Measurements from ENCODE around the gene RAB31.
"Not testable (repeated sequence)": the region's sequence is repeated elsewhere in the genome, so short reads cannot be mapped to it uniquely, and the experiment has no call there.

Gene RAB31, protein sequence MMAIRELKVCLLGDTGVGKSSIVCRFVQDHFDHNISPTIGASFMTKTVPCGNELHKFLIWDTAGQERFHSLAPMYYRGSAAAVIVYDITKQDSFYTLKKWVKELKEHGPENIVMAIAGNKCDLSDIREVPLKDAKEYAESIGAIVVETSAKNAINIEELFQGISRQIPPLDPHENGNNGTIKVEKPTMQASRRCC

DNA sequence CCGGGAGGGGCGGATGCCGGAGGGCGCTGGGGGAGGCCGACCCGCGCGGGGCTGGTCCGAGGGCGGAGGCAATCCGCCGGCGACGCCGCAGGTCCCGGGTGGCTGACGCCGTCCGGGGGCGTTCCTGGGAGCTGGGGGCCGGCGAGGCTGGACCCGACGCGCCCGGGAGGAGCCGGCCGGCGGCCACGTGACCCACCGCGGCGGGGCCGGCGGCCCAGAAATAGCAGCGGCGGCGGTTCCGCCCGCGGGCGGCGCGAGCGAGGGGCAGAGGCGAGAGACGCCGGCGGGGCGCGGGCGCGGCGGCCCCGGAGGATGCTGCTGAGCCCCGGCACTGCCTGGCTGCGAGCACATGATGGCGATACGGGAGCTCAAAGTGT is at the start of gene RAB31:
TSS of gene RAB31 (plus strand) at position 245 of the 377 bp plus-strand sequence. CDS start at position 350, 105 bp downstream.
- DNase-seq = peak; percentile 88

DNA sequence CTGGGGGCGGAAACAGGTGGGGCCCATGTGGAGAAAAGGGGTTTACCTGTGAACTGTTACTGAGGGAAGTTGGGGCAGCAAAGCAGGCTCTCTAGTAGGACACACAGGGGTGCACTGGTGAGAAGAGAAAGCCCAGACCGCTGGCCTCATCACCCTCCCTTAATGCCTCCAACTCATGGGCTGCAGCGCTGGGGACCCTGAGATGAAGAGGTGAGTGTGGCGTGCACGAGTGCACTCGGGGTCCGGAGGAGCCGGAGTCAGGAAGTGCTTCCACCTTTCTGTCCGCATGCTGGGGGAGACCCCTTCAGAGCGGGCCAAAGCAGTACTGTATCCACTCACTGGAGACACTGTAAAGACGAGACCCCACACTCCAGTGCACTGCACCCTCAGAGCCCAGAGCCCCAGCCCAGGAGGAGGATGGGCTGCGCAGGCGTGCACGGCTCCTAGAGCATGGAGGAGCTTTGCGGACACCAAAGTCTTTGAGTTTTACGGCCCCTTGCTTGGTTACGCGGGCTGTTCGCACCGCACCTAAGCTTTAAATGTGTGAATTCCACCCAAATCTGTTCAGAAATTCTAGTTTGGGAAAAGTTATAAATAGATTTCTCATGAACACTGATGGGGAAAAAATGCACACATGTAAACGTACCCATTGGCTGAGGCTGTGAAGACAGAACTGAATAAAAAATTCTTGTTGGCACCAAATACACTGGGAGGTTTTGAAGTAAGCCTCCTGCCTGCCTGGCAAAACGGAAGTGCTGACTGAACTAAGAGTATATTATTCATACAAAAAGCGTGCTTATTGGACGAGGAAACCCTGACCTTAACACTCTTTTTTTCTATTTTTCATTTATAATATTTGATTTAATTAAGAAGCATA is 48.4 kb upstream of the RAB31 start:
- no peak for DNase-seq

DNA sequence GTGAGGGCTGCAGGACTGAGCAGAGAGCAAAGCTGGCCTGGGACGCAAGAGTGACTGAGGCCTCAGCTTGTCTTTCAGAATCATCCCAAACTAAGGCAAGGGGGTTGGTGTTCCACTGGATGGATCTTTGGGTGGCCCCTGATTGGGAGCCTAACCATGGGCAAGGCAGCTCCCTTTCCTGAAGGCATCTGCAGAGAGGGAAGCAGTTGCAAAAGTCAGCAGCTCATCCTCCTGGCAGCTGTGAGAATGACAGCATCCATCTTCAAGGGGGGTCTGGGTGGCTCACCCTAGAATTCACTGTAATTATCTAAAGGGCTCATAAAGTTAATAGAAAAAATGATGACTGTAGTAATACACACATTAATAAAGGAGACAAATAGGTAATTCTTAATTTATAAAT is 46.5 kb upstream of the RAB31 start:
- no peak for DNase-seq

DNA sequence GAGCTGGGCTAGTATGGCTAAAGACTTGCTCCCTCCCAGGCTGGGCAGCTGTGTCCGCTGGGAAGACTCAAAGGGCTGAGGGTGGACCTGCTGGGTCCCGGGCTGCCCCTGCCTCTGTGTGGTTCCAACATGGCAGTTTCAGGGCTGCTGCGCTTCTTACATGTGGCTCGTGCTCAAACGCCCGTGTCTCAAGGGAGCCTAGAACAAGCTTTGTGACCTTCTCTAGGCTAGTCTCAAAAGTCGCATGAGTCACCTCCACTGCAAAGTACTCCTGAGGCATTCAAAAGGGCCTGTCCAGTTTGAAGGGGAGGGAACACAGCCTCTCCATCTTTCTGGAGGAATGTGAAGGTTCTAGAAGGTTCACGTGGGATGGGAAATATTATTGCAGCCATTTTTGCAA is 44.7 kb upstream of the RAB31 start:
- DNase-seq = no peak

DNA sequence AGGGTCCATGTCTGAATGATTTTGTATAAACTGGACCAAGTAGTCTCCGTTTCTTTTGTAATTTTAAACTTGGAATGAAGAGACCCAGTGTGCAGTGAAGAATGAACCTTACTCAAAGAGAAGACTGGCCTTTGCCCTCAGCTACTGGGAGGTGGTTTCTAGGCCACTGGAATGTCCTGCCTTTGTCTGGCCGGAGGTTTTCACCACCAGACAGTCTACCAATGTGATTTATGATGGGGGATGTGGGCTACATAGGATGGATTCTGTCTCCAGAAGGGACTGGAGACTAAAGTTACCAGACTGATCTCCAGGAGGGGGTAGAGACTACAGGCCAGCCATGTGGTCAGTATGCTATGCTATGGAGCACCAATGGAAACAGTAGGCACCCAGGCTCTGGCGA is 42.8 kb upstream of the RAB31 start:
- no peak for DNase-seq

DNA sequence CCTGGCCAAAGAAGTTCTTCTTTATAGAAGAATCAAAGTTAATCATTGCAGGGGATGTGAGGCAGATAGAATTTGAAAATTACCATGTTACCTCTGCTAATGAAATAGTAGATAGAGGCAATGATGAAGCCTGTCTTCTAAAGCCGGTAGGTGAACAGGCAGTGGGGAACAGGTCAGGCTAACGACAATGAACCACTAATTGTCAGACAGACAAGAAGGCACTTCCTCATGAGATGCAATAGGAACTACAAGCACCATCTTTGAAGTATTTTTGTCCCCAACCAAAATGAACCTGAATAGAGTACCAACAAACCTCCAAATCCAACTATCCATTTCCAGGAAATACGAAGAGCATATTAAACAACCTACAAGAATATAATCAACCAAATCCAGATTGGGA is 41.6 kb upstream of the RAB31 start:
- no peak for DNase-seq

DNA sequence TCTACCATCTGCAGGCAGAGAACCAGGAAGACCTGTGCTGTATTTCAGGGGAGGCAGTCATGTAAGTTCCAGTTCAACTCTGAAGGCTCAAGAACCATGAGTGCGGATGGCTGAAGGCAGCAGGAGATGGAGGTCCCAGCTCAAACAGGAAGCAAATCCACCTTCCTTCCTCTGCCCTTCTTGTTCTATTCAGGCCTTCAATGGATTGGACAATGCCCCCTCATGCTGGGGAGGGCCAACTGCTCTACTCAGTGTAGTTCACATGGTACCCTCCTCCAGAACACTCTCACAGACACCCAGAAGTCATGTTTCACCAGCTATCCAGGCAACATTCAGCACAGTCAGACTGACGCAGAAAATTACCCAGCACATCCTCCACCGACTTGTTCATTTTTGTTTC is 39.1 kb upstream of the RAB31 start:
- DNase-seq = peak; percentile 12

DNA sequence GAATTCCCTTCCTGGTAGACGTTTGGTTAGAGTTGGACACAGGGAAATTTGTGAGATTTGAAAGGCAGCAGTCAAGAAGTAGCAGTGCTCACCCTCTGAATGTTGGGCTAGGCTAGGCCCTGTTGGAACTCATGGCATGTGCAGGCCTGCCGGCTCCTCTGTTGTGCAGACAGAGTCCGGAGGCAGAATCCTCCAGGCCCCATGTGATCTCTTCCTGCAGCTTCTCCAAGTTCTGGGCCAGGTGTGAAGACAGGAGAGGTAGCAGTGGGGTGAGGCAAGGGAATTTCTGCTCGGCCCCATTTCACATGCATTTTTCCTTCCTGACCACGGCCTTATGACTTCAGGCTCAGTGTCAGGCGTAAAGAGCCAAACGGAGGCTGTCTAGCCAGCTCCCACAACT is 36.9 kb upstream of the RAB31 start:
- DNase-seq = no peak

DNA sequence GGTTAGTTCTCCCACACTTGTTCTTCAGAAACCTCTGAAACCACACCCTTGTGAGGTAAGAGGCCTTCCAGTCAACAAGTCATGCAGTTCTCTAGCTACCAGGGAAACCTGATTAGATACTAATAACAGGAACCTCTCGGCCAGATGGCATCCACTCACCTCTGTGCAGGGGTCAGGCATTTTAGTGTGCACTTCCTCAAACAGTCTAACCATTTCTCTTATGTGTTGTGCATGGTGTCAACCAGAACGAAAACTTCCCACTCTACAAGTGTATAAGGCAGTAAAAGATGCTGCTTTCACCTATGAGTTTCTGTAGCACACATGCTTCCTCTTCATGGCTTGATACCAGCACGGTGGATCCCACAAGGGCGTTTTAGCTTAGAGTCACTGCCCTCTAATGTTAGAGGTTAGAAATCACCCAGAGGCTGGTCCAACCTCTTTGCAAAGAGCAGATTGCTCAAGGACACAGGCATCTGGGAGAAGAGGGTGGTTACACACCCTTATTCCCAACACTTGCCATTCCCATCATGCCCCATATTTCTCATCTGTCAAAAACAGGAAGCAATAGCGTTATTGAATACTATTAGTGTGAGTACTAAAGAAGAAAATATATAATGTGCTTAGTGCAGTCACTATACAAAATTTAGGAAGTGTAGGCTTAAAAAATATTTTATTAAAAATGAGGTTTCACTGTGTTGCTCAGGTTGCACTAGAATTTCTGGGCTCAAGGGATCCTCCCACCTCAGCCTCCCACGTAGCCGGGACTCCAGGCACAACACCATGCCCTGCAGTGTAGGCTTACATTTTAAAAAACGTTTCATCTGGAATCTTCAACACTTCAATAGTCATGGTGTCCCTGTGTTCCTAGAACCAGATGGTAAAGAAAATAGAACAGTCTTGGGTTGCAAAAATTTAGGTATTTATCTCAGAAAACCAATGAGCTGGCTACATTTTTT is 34.5 kb upstream of the RAB31 start:
- no peak for DNase-seq

DNA sequence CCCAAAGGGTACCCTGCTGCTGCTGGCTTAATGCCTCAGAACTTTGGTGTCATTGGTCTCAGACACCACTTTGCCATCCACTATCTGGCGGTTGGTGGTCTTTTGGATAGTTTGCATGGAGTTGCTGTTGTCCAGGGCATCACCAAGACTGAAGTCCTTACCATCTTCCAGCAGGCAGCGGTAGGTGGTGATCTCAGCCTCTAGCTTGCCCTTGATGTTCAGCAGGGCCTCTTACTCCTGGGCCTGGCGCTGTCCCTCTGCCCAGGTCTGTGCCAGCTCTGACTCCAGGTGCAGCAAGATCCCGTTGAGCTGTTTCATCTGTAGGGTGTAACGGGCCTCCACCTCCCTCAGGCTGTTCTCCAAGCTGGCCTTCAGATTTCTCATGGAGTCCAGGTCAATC is 29.9 kb upstream of the RAB31 start:
- not testable (repeated sequence) for DNase-seq

DNA sequence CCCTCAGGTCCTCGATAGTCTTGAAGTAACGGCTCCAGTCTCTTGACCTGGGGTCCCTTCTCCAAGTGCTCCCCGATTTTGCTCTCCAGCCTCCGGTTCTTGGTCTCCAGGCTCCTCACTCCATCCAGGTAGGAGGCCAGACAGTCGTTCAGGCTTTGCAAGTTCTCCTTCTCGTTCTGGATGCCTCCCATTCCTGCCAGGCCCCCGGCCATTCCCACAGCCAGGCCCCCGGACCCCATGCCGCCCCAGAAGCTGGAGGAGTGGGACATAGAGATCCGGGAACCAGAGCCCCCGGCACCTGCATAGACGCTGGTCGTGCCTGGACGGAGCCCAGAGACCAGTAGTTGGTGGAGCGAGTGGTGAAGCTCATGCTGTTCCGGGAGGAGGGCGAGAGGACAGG is 29.0 kb upstream of the RAB31 start:
- no peak for DNase-seq

DNA sequence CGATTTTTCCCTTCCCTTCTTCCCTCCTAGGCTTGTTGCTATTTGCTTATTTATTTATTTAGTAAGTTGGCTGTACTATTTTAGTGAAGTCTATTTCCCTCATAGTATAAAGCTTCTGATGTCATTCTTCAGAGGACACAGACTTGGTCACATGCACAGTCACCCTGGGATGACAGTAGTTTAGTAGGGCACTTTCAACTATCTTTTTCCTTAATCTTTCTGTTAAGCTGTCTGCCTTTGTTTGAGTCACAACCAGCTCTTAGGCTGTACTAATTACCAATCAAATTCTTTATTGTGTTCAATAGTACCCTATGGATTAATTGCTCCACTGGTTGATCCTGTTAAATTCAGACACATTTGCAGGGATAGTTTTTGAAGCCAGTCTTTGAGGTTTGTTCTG is 26.9 kb upstream of the RAB31 start:
- no peak for DNase-seq

DNA sequence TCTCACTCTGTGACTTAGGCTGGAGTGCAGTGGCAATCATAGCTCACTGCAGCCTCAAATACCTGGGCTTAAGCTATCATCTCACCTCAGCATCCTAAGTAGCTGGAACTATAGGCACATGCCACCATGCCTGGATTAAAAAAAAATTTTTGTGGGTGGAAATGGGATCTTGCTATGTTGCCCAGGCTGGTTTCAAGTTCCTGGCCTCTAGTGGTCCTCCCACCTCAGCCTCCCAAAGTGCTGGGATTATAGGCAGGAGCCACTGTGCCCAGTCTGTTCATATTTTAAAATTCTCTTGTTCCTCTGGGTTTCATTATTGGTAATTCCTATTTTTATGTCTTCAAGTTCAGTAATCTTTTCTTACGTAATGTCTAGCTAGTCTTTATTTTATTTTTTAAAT is 25.5 kb upstream of the RAB31 start:
- DNase-seq = no peak

DNA sequence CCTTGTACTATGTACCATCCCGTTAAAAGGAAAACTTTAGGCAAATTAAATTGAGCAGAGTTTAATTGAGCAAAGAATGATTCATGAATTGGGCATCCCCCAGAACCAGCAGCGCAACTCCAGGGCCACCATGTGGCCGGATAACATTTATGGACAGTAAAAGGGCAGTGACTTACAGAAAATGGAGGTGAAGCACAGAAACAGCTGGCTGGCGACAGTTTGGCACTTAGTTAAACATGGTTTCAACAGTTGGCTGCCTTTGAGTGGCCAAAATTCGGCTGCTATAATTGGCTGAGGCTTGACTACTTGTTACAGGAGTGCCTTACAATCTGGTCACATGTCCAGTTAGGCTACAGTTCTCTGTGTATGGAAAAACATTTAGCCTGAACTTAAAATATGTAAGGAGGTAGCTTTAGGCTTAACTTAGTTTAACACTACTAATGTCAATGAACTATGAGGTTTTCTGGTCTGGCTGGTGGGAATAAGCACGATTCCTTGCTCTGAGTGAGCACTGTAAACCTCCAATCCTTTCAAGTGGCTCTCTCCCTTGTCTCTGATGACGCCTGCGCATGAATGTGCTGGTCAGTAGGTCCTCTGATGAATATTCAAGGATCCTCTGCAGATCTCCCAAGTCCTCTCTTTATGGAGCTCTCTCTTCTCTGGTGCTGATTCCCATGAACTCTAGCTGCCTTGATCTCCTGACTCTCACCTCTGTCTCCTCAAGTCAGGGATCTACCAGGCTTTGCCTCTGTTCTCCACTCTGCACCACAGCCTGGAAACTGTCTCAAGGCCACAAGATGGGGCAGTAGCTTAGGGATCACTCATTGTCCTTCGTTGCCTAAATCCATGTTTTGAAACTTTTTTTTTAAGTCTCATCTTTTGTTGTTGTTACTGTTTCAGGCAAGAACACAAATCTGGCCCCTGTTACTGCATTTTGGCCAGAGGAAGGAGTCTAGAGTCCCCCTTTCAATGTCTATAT is 24.4 kb upstream of the RAB31 start:
- DNase-seq = no peak

DNA sequence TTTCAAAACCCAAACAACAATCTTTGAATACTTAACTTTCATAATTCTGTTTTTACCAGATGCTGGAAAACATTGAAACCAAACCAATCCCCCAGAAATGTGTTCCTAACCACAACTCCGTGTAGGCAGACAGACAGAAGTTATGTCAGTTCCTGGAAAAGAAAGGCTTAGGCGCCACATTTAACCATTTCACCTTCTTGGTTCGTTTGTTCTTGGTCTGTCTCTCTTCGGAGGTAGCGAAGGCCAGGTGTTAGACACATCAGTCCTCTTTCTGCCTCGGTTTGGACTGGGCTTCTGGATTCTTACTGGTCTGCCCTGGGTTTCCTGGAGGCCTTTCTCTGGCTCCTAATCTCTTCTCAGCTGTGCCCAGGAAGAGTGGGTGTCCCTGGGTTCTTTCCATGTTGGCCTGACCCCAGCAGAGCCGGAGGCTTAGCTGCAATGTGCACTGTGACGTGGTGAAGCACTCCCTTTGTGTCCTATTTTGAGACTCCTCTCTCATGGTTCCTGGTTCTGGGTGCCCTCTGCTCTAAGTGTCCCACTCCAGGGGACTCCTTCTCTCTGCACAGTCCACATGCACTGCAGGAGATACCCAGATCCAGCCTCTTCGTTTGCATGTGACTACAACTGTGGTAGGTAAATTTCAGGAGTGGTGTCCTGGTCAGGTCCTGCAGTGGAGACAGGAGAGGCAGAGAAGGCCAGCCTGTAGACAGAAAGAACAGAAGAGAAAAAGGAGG is 23.1 kb upstream of the RAB31 start:
- peak; percentile 59 for DNase-seq

DNA sequence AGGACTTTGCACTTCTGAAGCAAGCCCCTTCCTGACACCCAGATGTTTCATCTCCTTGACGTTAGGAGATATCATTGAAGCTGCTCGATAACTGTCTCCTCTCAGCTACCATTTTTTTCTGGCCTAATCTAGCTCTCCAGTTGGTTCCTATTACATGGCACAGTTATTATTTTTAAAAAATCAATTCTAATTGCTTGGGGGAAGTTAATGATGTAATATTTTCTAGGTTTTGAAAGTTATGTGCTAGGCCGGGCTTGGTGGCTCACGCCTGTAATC is 22.5 kb upstream of the RAB31 start:
- no peak for DNase-seq

DNA sequence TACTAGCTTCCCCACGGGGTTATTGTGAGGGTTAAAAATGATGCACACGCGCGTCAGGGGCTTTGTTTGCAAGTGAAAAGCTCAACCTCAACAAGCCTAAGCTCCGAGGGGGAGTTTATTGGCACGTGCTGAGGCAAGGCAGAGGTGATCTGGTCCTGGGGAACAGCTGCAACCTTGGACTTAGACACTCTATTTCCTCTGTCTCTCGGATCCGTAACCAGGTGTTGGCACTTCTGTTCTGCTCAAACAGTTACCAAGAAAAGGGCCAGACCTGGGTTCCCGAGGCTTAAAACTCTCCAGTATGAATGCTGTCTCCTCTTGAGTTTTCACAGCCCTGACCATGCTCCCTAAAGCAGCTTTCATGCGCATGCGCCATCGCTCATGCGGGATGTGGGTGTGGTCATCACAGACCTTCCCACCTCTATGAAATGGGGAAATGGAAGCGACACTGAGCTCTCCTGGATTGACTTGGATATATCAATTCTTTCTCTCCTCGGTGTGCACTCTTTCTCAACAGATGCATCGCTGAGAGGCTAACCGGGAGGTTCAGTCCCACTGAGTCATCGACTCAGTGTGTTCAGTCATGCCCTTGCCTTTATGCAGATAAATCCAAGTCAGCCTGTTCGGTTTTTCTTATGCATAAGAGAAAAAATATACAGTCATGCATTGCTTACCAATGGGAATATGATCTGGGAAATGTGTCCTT is 19.9 kb upstream of the RAB31 start:
- DNase-seq = no peak

DNA sequence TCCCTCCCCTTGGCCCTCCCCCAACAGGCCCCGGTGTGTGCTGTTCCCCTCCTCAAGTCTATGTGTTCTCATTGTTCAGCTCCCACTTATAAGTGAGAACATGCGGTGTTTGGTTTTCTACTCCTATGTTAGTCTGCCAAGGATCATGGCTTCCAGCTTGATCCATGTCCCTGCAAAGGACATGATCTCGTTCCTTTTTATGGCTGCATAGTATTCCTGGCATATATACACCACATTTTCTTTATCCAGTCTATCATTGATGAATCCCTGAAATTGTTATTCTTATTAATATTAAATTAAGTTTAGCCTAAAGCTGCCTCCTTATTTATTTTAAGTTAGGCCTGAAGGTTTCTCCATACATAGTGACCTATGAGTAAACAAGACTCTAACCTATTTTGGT is 18.8 kb upstream of the RAB31 start:
- DNase-seq = no peak

DNA sequence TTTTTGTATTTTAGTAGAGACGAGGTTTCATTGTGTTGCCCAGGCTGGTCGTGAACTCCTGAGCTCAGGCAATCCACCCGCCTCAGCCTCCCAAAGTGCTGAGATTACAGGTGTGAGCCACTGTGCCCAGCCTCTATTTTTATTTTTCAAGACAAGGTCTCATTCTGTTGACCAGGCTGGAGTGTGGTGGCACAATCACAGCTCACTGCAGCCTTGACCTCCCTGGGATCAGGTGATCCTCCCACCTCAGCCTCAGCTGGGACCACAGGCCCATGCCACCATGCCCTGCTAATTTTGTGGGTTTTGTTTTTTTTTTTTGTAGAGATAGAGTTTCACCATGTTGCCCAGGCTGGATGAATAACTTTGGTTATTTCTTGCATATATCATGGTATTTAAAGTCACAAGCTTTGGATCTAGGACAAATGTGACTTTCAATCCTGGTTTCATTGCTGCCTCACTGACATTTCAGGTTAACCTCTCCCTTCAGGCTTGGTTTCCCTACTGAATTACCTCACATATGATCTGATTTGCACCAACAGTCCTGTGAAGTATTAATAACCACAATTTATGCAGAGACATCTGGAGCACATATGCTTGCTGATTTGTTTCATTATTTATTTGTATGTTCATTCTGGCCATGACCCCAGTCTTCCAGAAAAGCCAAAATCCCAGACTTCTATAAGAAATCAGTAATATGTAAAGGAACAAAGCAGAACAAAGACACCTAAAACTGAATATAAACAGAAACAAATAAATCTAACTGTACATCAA is 17.5 kb upstream of the RAB31 start:
- no peak for DNase-seq

DNA sequence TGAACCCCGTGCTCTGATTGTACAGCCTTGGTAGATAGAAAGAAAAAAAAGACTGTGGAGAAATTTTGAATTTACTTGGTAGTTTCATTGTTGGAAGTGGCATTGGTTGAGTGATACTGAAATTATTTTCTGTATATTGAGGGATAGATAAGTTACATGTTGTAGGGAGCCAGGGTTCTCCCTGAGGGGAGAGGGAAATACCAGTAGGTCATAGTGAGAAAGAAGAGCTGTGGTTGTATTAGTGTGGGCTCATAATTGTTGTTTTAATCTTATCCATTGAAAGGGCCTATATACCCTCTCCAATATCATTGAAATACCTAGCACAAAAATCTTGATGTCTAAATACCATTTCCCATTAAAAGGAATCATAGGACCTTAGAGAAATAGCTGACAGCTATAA is 16.9 kb upstream of the RAB31 start:
- DNase-seq = no peak

Measured in left hindlimb (tissue), 1 donor.